ENCODE data around the gene RETREG1. TPM values are rescaled to one million over a fixed set of nuclear protein-coding genes. Genes with fewer than 3 reads are reported as not detected.
"Not testable (repeated sequence)": the region's sequence is repeated elsewhere in the genome, so short reads cannot be mapped to it uniquely, and the experiment has no call there.

RETREG1 gene
- total RNA-seq, 4 donors from 2014 or later: 11.6 to 70.1 (median 19.4) TPM

DNA sequence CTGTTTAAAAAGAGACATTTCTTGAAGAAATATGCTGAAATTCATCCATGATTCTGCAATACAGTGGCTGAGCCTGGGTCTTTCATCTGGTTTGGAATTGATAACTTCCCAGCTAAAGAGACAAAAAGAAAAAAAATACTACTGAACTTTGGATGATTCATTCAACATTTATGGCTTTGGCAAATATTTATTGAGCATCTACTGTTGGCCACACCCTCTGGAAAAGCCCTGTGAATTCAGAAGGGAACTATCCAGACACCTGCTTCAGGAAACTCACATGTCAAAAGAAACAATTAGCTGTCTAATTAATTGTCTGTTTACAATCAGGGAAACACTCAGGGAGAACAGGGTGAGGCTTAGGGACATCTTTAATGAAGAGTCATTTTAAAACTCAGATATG is 133.4 kb downstream of the RETREG1 start:
- DNase-seq: no peak
- no peaks in the 10 kb centered on the region for H3K9me3 ChIP-seq
- no peak for TF ChIP-seq POLR2A (IDR thresholded peaks at IDR 0.05)
- TF ChIP-seq, protein P1, sequence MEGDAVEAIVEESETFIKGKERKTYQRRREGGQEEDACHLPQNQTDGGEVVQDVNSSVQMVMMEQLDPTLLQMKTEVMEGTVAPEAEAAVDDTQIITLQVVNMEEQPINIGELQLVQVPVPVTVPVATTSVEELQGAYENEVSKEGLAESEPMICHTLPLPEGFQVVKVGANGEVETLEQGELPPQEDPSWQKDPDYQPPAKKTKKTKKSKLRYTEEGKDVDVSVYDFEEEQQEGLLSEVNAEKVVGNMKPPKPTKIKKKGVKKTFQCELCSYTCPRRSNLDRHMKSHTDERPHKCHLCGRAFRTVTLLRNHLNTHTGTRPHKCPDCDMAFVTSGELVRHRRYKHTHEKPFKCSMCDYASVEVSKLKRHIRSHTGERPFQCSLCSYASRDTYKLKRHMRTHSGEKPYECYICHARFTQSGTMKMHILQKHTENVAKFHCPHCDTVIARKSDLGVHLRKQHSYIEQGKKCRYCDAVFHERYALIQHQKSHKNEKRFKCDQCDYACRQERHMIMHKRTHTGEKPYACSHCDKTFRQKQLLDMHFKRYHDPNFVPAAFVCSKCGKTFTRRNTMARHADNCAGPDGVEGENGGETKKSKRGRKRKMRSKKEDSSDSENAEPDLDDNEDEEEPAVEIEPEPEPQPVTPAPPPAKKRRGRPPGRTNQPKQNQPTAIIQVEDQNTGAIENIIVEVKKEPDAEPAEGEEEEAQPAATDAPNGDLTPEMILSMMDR (IDR thresholded peaks at IDR 0.05): no peak
- no peaks in the 10 kb centered on the region for H3K27me3 ChIP-seq
- peaks cover 0 to 3% (median 0%) of the 10 kb centered on the region in 3 donors for H3K36me3 ChIP-seq
- peaks cover 0 to 25% (median 0%) of the 10 kb centered on the region in 4 donors for H3K4me1 ChIP-seq
- peak overlapping the region in 1 of 4 donors; percentile 11 for H3K27ac ChIP-seq
- no peak overlapping the region for H3K4me3 ChIP-seq

GRCh38 chr5:16482891-16483290 is 133.9 kb downstream of the RETREG1 start:
- DNase-seq: no peak
- Histone ChIP-seq H3K9me3 (no peaks in the 10 kb centered on the region), H3K27me3 (no peaks in the 10 kb centered on the region), H3K27ac (peak overlapping the region in 1 of 4 donors; percentile 11), H3K4me3 (no peak overlapping the region), H3K4me1 (peaks cover 0 to 20% (median 0%) of the 10 kb centered on the region in 4 donors), H3K36me3 (peaks cover 0 to 3% (median 0%) of the 10 kb centered on the region in 3 donors)
- TF ChIP-seq POLR2A (IDR thresholded peaks at IDR 0.05): no peak
- TF ChIP-seq, protein P1 (IDR thresholded peaks at IDR 0.05): no peak

DNA sequence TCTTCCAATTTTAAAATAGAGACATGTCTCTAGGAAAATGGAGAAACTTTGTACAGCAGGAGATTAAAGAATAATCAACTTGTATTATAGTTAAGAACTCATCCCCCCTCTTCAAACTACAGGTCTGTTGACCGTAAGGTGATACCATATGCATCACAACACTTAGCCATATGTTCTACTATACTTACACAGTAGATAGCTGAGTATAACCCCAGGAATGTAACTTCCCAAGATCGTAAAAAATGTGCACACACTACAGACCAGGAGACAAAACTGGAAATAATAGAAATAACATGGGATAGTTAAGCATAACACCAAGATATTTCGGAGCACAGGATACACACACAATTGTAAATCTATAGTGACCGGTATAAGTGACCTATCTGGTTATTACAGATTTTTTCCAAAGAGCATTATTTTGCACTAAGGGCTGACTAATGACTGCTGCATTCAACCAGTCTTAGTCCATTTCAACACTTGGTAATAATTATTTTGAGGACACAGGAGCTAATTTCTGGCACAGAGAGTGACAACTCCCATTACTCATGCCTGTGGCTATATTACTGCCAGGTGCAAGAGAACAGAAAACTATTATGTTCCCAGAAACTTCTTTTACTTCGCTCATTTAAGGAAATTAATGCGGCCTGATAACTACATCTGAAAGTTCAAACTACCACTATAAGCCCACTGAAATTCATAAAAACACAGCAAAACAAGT is 135.8 kb downstream of the RETREG1 start:
- peaks cover 0 to 3% (median 0%) of the 10 kb centered on the region in 3 donors for H3K36me3 ChIP-seq
- H3K27ac ChIP-seq: no peak overlapping the region
- H3K4me1 ChIP-seq: peaks cover 0 to 9% (median 0%) of the 10 kb centered on the region in 4 donors
- DNase-seq: no peak
- TF ChIP-seq, protein P1 (IDR thresholded peaks at IDR 0.05): no peak
- TF ChIP-seq POLR2A (IDR thresholded peaks at IDR 0.05): no peak
- no peaks in the 10 kb centered on the region for H3K27me3 ChIP-seq
- no peak overlapping the region for H3K4me3 ChIP-seq
- no peaks in the 10 kb centered on the region for H3K9me3 ChIP-seq

- no peak for DNase-seq
- peaks cover 0 to 3% (median 0%) of the 10 kb centered on the region in 3 donors for H3K36me3 ChIP-seq
Observed at GRCh38 chr5:16480144-16480543, 136.7 kb downstream of the RETREG1 start.

DNA sequence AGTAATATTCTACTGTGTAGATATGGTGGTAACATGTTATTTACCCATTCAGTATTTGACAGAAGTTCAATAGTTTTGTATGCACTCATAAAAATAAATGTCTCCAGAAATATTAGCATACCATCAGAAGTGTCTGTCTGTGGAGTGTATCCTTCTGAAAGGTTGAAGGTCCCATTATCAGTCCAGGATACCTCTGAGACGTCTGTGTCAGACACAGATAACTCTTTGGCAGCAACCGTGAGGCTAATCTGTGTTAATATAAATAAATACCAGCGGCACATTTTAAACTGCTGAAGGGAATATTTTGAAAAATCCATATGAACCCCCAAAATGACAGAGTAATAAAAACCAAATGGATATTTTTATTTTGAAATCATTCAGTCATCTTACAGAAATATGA is 139.3 kb downstream of the RETREG1 start:
- TF ChIP-seq, protein P1 (IDR thresholded peaks at IDR 0.05): no peak
- TF ChIP-seq POLR2A (IDR thresholded peaks at IDR 0.05): no peak
- Histone ChIP-seq H3K36me3 (peaks cover 0 to 3% (median 0%) of the 10 kb centered on the region in 3 donors), H3K9me3 (no peaks in the 10 kb centered on the region), H3K4me1 (no peaks in the 10 kb centered on the region), H3K27ac (no peak overlapping the region), H3K27me3 (no peaks in the 10 kb centered on the region), H3K4me3 (no peak overlapping the region)
- DNase-seq: no peak

More at GRCh38 chr5:16480144-16480543, 136.7 kb downstream of the RETREG1 start:
- no peak overlapping the region for H3K4me3 ChIP-seq
- no peaks in the 10 kb centered on the region for H3K9me3 ChIP-seq
- peaks cover 0 to 9% (median 0%) of the 10 kb centered on the region in 4 donors for H3K4me1 ChIP-seq
- TF ChIP-seq, protein P1 (IDR thresholded peaks at IDR 0.05): no peak
- TF ChIP-seq POLR2A (IDR thresholded peaks at IDR 0.05): no peak
- no peak overlapping the region for H3K27ac ChIP-seq
- H3K27me3 ChIP-seq: no peaks in the 10 kb centered on the region

DNA sequence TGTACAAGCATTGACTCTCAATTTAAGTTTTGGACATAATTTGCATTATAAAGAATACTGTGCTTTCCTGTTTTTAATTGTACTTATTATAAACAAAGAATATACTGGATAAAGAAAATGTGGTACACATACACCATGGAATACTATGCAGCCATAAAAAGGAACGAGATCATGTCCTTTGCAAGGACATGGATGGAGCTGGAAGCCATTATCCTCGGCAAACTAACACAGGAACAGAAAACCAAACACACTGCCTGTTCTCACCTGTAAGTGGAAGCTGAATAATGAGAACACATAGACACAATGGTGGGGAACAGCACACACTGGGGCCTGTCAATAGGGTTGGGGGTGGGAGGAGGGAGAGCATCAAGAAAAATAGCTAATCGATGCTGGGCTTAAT is 140.4 kb downstream of the RETREG1 start:
- not testable (repeated sequence) for H3K27ac ChIP-seq, H3K9me3 ChIP-seq, DNase-seq, H3K4me1 ChIP-seq, H3K27me3 ChIP-seq, H3K4me3 ChIP-seq, H3K36me3 ChIP-seq

Measured in Peyer's patch (tissue), 4 donors.